ENCODE results near the gene CDH4.

CDH4 gene

GRCh38 chr20:61251529-61252393 lies at the start of gene CDH4:
TSS of gene CDH4 (plus strand) at chr20:61252261.
- Mint-ChIP-seq H3K36me3 (no peaks in the 10 kb centered on the region), H3K4me3 (no peak within 1 kb of the TSS), H3K4me1 (peaks cover 4% of the 10 kb centered on the region), H3K27me3 (peaks cover 29% of the 10 kb centered on the region), H3K9me3 (no peaks in the 10 kb centered on the region), H3K27ac (no peak within 1 kb of the TSS)

GRCh38 chr20:61203320-61203719 lies 48.7 kb upstream of the CDH4 start:
- Mint-ChIP-seq H3K36me3 (no peaks in the 10 kb centered on the region), H3K4me1 (no peaks in the 10 kb centered on the region), H3K9me3 (no peaks in the 10 kb centered on the region), H3K4me3 (no peak overlapping the region), H3K27ac (no peak overlapping the region), H3K27me3 (peaks cover 5% of the 10 kb centered on the region)

- peaks cover 1% of the 10 kb centered on the region for H3K27me3 Mint-ChIP-seq
- no peak overlapping the region for H3K27ac Mint-ChIP-seq
- no peaks in the 10 kb centered on the region for H3K4me1 Mint-ChIP-seq
- no peaks in the 10 kb centered on the region for H3K36me3 Mint-ChIP-seq
- H3K4me3 Mint-ChIP-seq = no peak overlapping the region
- no peaks in the 10 kb centered on the region for H3K9me3 Mint-ChIP-seq
Observed at GRCh38 chr20:61204206-61204605, 47.9 kb upstream of the CDH4 start.

GRCh38 chr20:61205769-61206168 lies 46.3 kb upstream of the CDH4 start:
- peaks cover 1% of the 10 kb centered on the region for H3K27me3 Mint-ChIP-seq
- no peaks in the 10 kb centered on the region for H3K4me1 Mint-ChIP-seq
- H3K4me3 Mint-ChIP-seq = no peak overlapping the region

GRCh38 chr20:61210862-61211261 lies 41.2 kb upstream of the CDH4 start:
- Mint-ChIP-seq H3K27me3 (peaks cover 4% of the 10 kb centered on the region), H3K4me1 (no peaks in the 10 kb centered on the region), H3K27ac (no peak overlapping the region), H3K9me3 (no peaks in the 10 kb centered on the region), H3K36me3 (no peaks in the 10 kb centered on the region), H3K4me3 (no peak overlapping the region)

More at GRCh38 chr20:61205769-61206168, 46.3 kb upstream of the CDH4 start:
- Mint-ChIP-seq H3K36me3 (no peaks in the 10 kb centered on the region), H3K9me3 (no peaks in the 10 kb centered on the region), H3K27ac (no peak overlapping the region)

GRCh38 chr20:61217848-61218247 lies 34.2 kb upstream of the CDH4 start:
- H3K27me3 Mint-ChIP-seq = peaks cover 5% of the 10 kb centered on the region
- H3K4me1 Mint-ChIP-seq = no peaks in the 10 kb centered on the region
- no peak overlapping the region for H3K27ac Mint-ChIP-seq
- no peaks in the 10 kb centered on the region for H3K36me3 Mint-ChIP-seq
- H3K4me3 Mint-ChIP-seq = no peak overlapping the region
- H3K9me3 Mint-ChIP-seq = no peaks in the 10 kb centered on the region

GRCh38 chr20:61219021-61219431 lies 33.0 kb upstream of the CDH4 start:
- H3K36me3 Mint-ChIP-seq = no peaks in the 10 kb centered on the region
- H3K9me3 Mint-ChIP-seq = no peaks in the 10 kb centered on the region
- no peak overlapping the region for H3K4me3 Mint-ChIP-seq
- peaks cover 4% of the 10 kb centered on the region for H3K27me3 Mint-ChIP-seq
- H3K27ac Mint-ChIP-seq = peak overlapping the region; percentile 1
- H3K4me1 Mint-ChIP-seq = no peaks in the 10 kb centered on the region

- no peaks in the 10 kb centered on the region for H3K4me1 Mint-ChIP-seq
- H3K27ac Mint-ChIP-seq = no peak overlapping the region
- no peaks in the 10 kb centered on the region for H3K36me3 Mint-ChIP-seq
- no peaks in the 10 kb centered on the region for H3K9me3 Mint-ChIP-seq
- H3K4me3 Mint-ChIP-seq = no peak overlapping the region
- H3K27me3 Mint-ChIP-seq = peaks cover 4% of the 10 kb centered on the region
Observed at GRCh38 chr20:61220131-61220530, 31.9 kb upstream of the CDH4 start.

GRCh38 chr20:61220626-61221325 lies 31.3 kb upstream of the CDH4 start:
- no peaks in the 10 kb centered on the region for H3K4me1 Mint-ChIP-seq
- H3K27me3 Mint-ChIP-seq = peaks cover 3% of the 10 kb centered on the region
- no peaks in the 10 kb centered on the region for H3K36me3 Mint-ChIP-seq
- no peak overlapping the region for H3K27ac Mint-ChIP-seq
- no peak overlapping the region for H3K4me3 Mint-ChIP-seq
- no peaks in the 10 kb centered on the region for H3K9me3 Mint-ChIP-seq

- Mint-ChIP-seq H3K36me3 (no peaks in the 10 kb centered on the region), H3K27ac (no peak overlapping the region), H3K4me3 (no peak overlapping the region)
Observed at GRCh38 chr20:61222699-61223098, 29.4 kb upstream of the CDH4 start.

GRCh38 chr20:61223121-61223520 lies 28.9 kb upstream of the CDH4 start:
- Mint-ChIP-seq H3K36me3 (no peaks in the 10 kb centered on the region), H3K27ac (no peak overlapping the region), H3K9me3 (no peaks in the 10 kb centered on the region), H3K4me1 (no peaks in the 10 kb centered on the region), H3K27me3 (peaks cover 6% of the 10 kb centered on the region), H3K4me3 (no peak overlapping the region)

More at GRCh38 chr20:61222699-61223098, 29.4 kb upstream of the CDH4 start:
- no peaks in the 10 kb centered on the region for H3K4me1 Mint-ChIP-seq
- peaks cover 6% of the 10 kb centered on the region for H3K27me3 Mint-ChIP-seq
- H3K9me3 Mint-ChIP-seq = no peaks in the 10 kb centered on the region

GRCh38 chr20:61230166-61230565 lies 21.9 kb upstream of the CDH4 start:
- Mint-ChIP-seq H3K27ac (no peak overlapping the region), H3K4me1 (no peaks in the 10 kb centered on the region), H3K36me3 (no peaks in the 10 kb centered on the region), H3K4me3 (no peak overlapping the region), H3K27me3 (peaks cover 6% of the 10 kb centered on the region), H3K9me3 (no peaks in the 10 kb centered on the region)

GRCh38 chr20:61233590-61233989 lies 18.5 kb upstream of the CDH4 start:
- Mint-ChIP-seq H3K27me3 (peaks cover 2% of the 10 kb centered on the region), H3K27ac (no peak overlapping the region), H3K9me3 (no peaks in the 10 kb centered on the region), H3K36me3 (no peaks in the 10 kb centered on the region), H3K4me3 (no peak overlapping the region), H3K4me1 (no peaks in the 10 kb centered on the region)

- H3K4me3 Mint-ChIP-seq = no peak overlapping the region
Observed at GRCh38 chr20:61234224-61234890, 17.7 kb upstream of the CDH4 start.

GRCh38 chr20:61236713-61237112 lies 15.3 kb upstream of the CDH4 start:
- no peaks in the 10 kb centered on the region for H3K36me3 Mint-ChIP-seq
- no peaks in the 10 kb centered on the region for H3K9me3 Mint-ChIP-seq
- no peak overlapping the region for H3K27ac Mint-ChIP-seq
- H3K27me3 Mint-ChIP-seq = no peaks in the 10 kb centered on the region
- no peak overlapping the region for H3K4me3 Mint-ChIP-seq
- no peaks in the 10 kb centered on the region for H3K4me1 Mint-ChIP-seq

More at GRCh38 chr20:61234224-61234890, 17.7 kb upstream of the CDH4 start:
- no peaks in the 10 kb centered on the region for H3K27me3 Mint-ChIP-seq
- H3K4me1 Mint-ChIP-seq = no peaks in the 10 kb centered on the region
- H3K27ac Mint-ChIP-seq = no peak overlapping the region
- H3K9me3 Mint-ChIP-seq = no peaks in the 10 kb centered on the region
- no peaks in the 10 kb centered on the region for H3K36me3 Mint-ChIP-seq

GRCh38 chr20:61238813-61239212 lies 13.2 kb upstream of the CDH4 start:
- H3K27ac Mint-ChIP-seq = no peak overlapping the region
- no peaks in the 10 kb centered on the region for H3K36me3 Mint-ChIP-seq
- no peaks in the 10 kb centered on the region for H3K27me3 Mint-ChIP-seq
- H3K4me1 Mint-ChIP-seq = no peaks in the 10 kb centered on the region
- H3K9me3 Mint-ChIP-seq = no peaks in the 10 kb centered on the region
- no peak overlapping the region for H3K4me3 Mint-ChIP-seq
